Measurements from ENCODE around the gene DOCK8.

- no peak for TF ChIP-seq POLR2A (IDR thresholded peaks at IDR 0.05; ENCODE audit: low read length)
- no peak for TF ChIP-seq POLR2AphosphoS2 (conservative IDR thresholded peaks at IDR 0.05; ENCODE audit: low read length)
- no peak for TF ChIP-seq BHLHE40 (IDR thresholded peaks at IDR 0.05; ENCODE audit: low read depth, low read length)
Observed at GRCh38 chr9:206481-206880, 8.2 kb upstream of the DOCK8 start.
